Measurements from ENCODE around the gene LETM1. TPM values are rescaled to one million over a fixed set of nuclear protein-coding genes. Genes with fewer than 3 reads are reported as not detected.

Gene LETM1
- polyA plus RNA-seq, 1 donor (not counting 4 experiments of a cell fraction or from before 2014, with no cell fraction given): 25.6 TPM

DNA sequence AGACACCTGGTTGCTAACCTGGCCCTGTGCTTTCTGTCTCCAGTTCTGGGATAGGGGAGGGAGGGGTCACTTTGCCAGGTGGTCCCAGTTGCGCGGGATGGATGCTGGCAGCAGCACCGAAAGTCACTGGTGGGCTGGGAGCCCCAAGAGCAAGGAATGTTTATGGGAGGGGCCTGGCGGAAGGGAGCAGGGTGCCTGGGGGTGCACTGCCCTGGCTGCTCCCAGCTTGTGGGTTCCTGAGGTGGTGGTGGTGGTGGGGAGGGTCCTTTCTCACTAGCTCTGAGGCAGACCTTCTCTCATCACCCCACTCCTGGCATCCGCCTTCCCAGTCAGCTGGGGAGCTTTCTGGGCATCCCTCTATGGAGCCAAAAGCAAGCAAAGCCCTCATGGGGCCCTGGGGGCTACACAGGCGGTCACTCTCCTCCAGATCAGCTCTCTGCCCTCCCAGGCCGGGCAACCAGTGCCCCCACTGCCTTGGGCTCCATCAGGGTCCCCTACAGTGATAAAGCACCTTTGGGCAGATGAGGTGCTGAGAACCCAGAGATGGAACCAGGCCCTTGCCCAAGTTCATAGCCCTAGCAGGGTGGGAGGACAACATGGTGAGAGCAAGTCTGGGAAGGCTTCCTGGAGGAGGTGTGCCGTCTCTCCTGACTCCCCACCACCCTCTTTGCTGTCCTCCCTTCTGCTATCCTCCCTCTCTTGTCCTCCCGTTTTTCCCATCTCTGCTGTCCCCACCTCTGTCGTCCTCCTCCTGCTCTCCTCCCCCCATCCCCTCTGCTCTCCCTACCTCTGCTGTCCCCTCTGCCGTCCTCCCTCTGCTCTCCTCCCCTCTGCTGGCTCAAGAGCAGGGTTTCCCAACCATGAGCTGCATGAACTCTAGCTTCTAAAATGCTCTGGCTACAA is 46.9 kb downstream of the LETM1 start:
- H2AFZ ChIP-seq (ENCODE audit: control insufficient read depth, low read length): no peak overlapping the region
- peaks cover 23 to 32% of the 10 kb centered on the region in 2 experiments for H3K36me3 ChIP-seq (ENCODE audit: control insufficient read depth in 2 of 2, extremely low read depth in 1 of 2, insufficient read depth in 2 of 2, low read length in 2 of 2)
- peaks cover 7% of the 10 kb centered on the region for H4K20me1 ChIP-seq (ENCODE audit: control insufficient read depth, extremely low read depth, insufficient read depth, low read length)
- H3K9ac ChIP-seq (ENCODE audit: control insufficient read depth, extremely low read depth, insufficient read depth, low read length): no peak overlapping the region
- TF ChIP-seq, protein P1, sequence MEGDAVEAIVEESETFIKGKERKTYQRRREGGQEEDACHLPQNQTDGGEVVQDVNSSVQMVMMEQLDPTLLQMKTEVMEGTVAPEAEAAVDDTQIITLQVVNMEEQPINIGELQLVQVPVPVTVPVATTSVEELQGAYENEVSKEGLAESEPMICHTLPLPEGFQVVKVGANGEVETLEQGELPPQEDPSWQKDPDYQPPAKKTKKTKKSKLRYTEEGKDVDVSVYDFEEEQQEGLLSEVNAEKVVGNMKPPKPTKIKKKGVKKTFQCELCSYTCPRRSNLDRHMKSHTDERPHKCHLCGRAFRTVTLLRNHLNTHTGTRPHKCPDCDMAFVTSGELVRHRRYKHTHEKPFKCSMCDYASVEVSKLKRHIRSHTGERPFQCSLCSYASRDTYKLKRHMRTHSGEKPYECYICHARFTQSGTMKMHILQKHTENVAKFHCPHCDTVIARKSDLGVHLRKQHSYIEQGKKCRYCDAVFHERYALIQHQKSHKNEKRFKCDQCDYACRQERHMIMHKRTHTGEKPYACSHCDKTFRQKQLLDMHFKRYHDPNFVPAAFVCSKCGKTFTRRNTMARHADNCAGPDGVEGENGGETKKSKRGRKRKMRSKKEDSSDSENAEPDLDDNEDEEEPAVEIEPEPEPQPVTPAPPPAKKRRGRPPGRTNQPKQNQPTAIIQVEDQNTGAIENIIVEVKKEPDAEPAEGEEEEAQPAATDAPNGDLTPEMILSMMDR (optimal IDR thresholded peaks at IDR 0.05 in 1 of 3, IDR thresholded peaks at IDR 0.05 in 1 of 3, conservative IDR thresholded peaks at IDR 0.05 in 1 of 3; ENCODE audit: extremely low read depth in 1 of 3, insufficient read depth in 2 of 3, low read length in 3 of 3): no peak
- TF ChIP-seq EZH2 (IDR thresholded peaks at IDR 0.05; ENCODE audit: low read length): no peak
- H3K27me3 ChIP-seq (ENCODE audit: control insufficient read depth, extremely low read depth, insufficient read depth, low read length): no peaks in the 10 kb centered on the region
- no peaks in the 10 kb centered on the region for H3K4me1 ChIP-seq (ENCODE audit: control insufficient read depth, extremely low read depth, insufficient read depth, low read length)
- dilution Hi-C loops (cut with MboI; ENCODE audit: extremely low pct_ligation_motif_present, low sequenced_read_pairs): no loop called here
- no peak for FAIRE-seq
- no peak for DNase-seq (ENCODE audit: low read depth, low spot score)
- no peaks in the 10 kb centered on the region for H3K79me2 ChIP-seq (ENCODE audit: control insufficient read depth, insufficient read depth, low read length)
- no peaks in the 10 kb centered on the region for H3K9me3 ChIP-seq (ENCODE audit: control insufficient read depth, low read depth, low read length)
- H3K9me1 ChIP-seq (ENCODE audit: control insufficient read depth, extremely low read depth, insufficient read depth, low read length): no peaks in the 10 kb centered on the region
- H3K27ac ChIP-seq (ENCODE audit: control insufficient read depth, insufficient read depth, low read length): no peak overlapping the region
- H3K4me3 ChIP-seq (ENCODE audit: control insufficient read depth in 2 of 3, extremely low read depth in 1 of 3, insufficient read depth in 2 of 3, low read depth in 1 of 3, low read length in 3 of 3): no peak overlapping the region
- H3K4me2 ChIP-seq (ENCODE audit: control insufficient read depth, extremely low read depth, insufficient read depth, low read depth, low read length): no peak overlapping the region

DNA sequence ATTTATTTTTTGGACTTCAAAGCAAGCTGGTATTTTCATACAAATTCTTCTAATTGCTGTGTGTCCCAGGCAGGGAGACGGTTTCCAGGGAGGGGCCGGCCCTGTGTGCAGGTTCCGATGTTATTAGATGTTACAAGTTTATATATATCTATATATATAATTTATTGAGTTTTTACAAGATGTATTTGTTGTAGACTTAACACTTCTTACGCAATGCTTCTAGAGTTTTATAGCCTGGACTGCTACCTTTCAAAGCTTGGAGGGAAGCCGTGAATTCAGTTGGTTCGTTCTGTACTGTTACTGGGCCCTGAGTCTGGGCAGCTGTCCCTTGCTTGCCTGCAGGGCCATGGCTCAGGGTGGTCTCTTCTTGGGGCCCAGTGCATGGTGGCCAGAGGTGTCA is 47.6 kb downstream of the LETM1 start:
- Histone ChIP-seq H3K27ac (ENCODE audit: control insufficient read depth, insufficient read depth, low read length) (no peak overlapping the region), H3K79me2 (ENCODE audit: control insufficient read depth, insufficient read depth, low read length) (no peaks in the 10 kb centered on the region), H3K9ac (ENCODE audit: control insufficient read depth, extremely low read depth, insufficient read depth, low read length) (no peak overlapping the region), H3K4me2 (ENCODE audit: control insufficient read depth, extremely low read depth, insufficient read depth, low read depth, low read length) (no peak overlapping the region), H3K36me3 (ENCODE audit: control insufficient read depth in 2 of 2, extremely low read depth in 1 of 2, insufficient read depth in 2 of 2, low read length in 2 of 2) (peaks cover 27 to 31% of the 10 kb centered on the region in 2 experiments), H3K9me1 (ENCODE audit: control insufficient read depth, extremely low read depth, insufficient read depth, low read length) (no peaks in the 10 kb centered on the region), H2AFZ (ENCODE audit: control insufficient read depth, low read length) (no peak overlapping the region), H3K4me3 (ENCODE audit: control insufficient read depth in 2 of 3, extremely low read depth in 1 of 3, insufficient read depth in 2 of 3, low read depth in 1 of 3, low read length in 3 of 3) (no peak overlapping the region), H4K20me1 (ENCODE audit: control insufficient read depth, extremely low read depth, insufficient read depth, low read length) (peaks cover 7% of the 10 kb centered on the region), H3K27me3 (ENCODE audit: control insufficient read depth, extremely low read depth, insufficient read depth, low read length) (no peaks in the 10 kb centered on the region), H3K4me1 (ENCODE audit: control insufficient read depth, extremely low read depth, insufficient read depth, low read length) (no peaks in the 10 kb centered on the region), H3K9me3 (ENCODE audit: control insufficient read depth, low read depth, low read length) (no peaks in the 10 kb centered on the region)
- dilution Hi-C loops (cut with MboI; ENCODE audit: extremely low pct_ligation_motif_present, low sequenced_read_pairs): no loop called here
- TF ChIP-seq EZH2 (IDR thresholded peaks at IDR 0.05; ENCODE audit: low read length): no peak
- TF ChIP-seq, protein P1 (optimal IDR thresholded peaks at IDR 0.05 in 1 of 3, IDR thresholded peaks at IDR 0.05 in 1 of 3, conservative IDR thresholded peaks at IDR 0.05 in 1 of 3; ENCODE audit: extremely low read depth in 1 of 3, insufficient read depth in 2 of 3, low read length in 3 of 3): no peak
- FAIRE-seq (no peak), DNase-seq (ENCODE audit: low read depth, low spot score) (no peak)

Data from keratinocyte (primary cell).